HEK293 (cell line): ENCODE results near the gene SLC10A7.

Experiments
- CTCF ChIA-PET: fragments of 350-600 bp; formaldehyde crosslinking; extraction: SDS; loops from one replicate; lab custom pipeline; 2021; ENCODE audit warnings: antibody characterized with exemption; lab: Yijun Ruan, JAX
- POLR2A ChIA-PET: fragments of 300-600 bp; formaldehyde crosslinking; extraction: SDS; loops from one replicate; lab custom pipeline; 2020; ENCODE audit warnings: antibody characterized with exemption, inconsistent platforms; lab: Yijun Ruan, JAX
- H3K27ac ChIP-seq: fragments of 200-500 bp; sonication (Bioruptor generic); 2 replicates; pipeline ENCODE4 v1.5.1; 2014; ENCODE audit warnings: low read depth, low read length, control low read depth, inconsistent platforms; ENCODE audit errors: extremely low read depth
- H3K36me3 ChIP-seq, 2 experiments: fragments of 200-500 bp in 1 of 2; sonication (Bioruptor generic) in 1 of 2; 1 replicate in 1 of 2; 2 replicates in 1 of 2; pipeline ENCODE4 v1.5.1; 2014 to 2017; ENCODE audit warnings: inconsistent platforms in 2 of 2, low read length in 2 of 2; ENCODE audit not compliant: control insufficient read depth in 2 of 2, insufficient read depth in 1 of 2
- H3K4me1 ChIP-seq: fragments of 200-500 bp; sonication (Bioruptor generic); 2 replicates; pipeline ENCODE4 v1.5.1; 2014; ENCODE audit warnings: mild to moderate bottlenecking, low read length, inconsistent platforms; ENCODE audit not compliant: control insufficient read depth, insufficient read depth
- H3K4me3 ChIP-seq: 2 replicates; pipeline ENCODE4 v1.5.1; 2011; ENCODE audit warnings: low read depth, mild to moderate bottlenecking, control low read depth, low read length, moderate library complexity
- H3K9me3 ChIP-seq: fragments of 200-500 bp; sonication (Bioruptor generic); 2 replicates; pipeline ENCODE4 v1.5.1; 2014; ENCODE audit warnings: low read depth, low read length, inconsistent platforms; ENCODE audit not compliant: control insufficient read depth, insufficient read depth
- BCL11B ChIP-seq: fragments of 450-650 bp; formaldehyde crosslinking; IDR thresholded peaks from 2 replicates; pipeline ENCODE4 v1.5.1; 2016; ENCODE audit warnings: low read depth, missing biosample characterization, missing genetic modification characterization
- GLIS1 ChIP-seq: fragments of 450-650 bp; formaldehyde crosslinking; IDR thresholded peaks from 2 replicates; pipeline ENCODE4 v1.5.1; 2016; ENCODE audit warnings: missing biosample characterization, missing genetic modification characterization
- MEIS1 ChIP-seq: sonication (generic); formaldehyde crosslinking; IDR thresholded peaks from 2 replicates; pipeline ENCODE4 v1.8.1; 2022; ENCODE audit warnings: missing genetic modification reagents, mild to moderate bottlenecking, borderline replicate concordance
- RBAK ChIP-seq: fragments of 450-650 bp; formaldehyde crosslinking; IDR thresholded peaks from 2 replicates; pipeline ENCODE4 v1.5.1; 2016; ENCODE audit warnings: missing biosample characterization, missing genetic modification characterization
- SP3 ChIP-seq: fragments of 450-650 bp; formaldehyde crosslinking; IDR thresholded peaks from 2 replicates; pipeline ENCODE4 v1.5.1; 2016; ENCODE audit warnings: missing biosample characterization, missing genetic modification characterization
- ZIC2 ChIP-seq: fragments of 450-650 bp; formaldehyde crosslinking; IDR thresholded peaks from 2 replicates; pipeline ENCODE4 v1.5.1; 2016; ENCODE audit warnings: missing biosample characterization, missing genetic modification characterization
- ZNF114 ChIP-seq: fragments of 450-650 bp; formaldehyde crosslinking; IDR thresholded peaks from 2 replicates; pipeline ENCODE4 v1.5.0; 2017; ENCODE audit warnings: missing biosample characterization, missing genetic modification characterization
- ZNF133 ChIP-seq: fragments of 450-650 bp; formaldehyde crosslinking; IDR thresholded peaks from 2 replicates; pipeline ENCODE4 v1.5.1; 2016; ENCODE audit warnings: missing biosample characterization, missing genetic modification characterization
- ZNF19 ChIP-seq: fragments of 450-650 bp; formaldehyde crosslinking; IDR thresholded peaks from 2 replicates; pipeline ENCODE4; 2016; ENCODE audit warnings: missing biosample characterization, missing genetic modification characterization, low read depth
- ZNF214 ChIP-seq: fragments of 450-650 bp; formaldehyde crosslinking; IDR thresholded peaks from 2 replicates; pipeline ENCODE4 v1.5.1; 2017; ENCODE audit warnings: missing biosample characterization, mild to moderate bottlenecking, missing genetic modification characterization, borderline replicate concordance
- ZNF350 ChIP-seq: fragments of 450-650 bp; formaldehyde crosslinking; IDR thresholded peaks from 2 replicates; pipeline ENCODE4 v1.5.0; 2017; ENCODE audit warnings: missing biosample characterization, mild to moderate bottlenecking, missing genetic modification characterization
- ZNF37A ChIP-seq: fragments of 450-650 bp; IDR thresholded peaks from 2 replicates; pipeline ENCODE4 v1.5.1; 2018; ENCODE audit warnings: missing biosample characterization, missing genetic modification characterization
- ZNF473 ChIP-seq: fragments of 450-650 bp; formaldehyde crosslinking; IDR thresholded peaks from 2 replicates; pipeline ENCODE4 v1.5.1; 2017; ENCODE audit warnings: missing biosample characterization, missing genetic modification characterization
- ZNF48 ChIP-seq: fragments of 450-650 bp; formaldehyde crosslinking; IDR thresholded peaks from 2 replicates; pipeline ENCODE4 v1.5.1; 2016; ENCODE audit warnings: missing biosample characterization, missing genetic modification characterization
- ZNF560 ChIP-seq: fragments of 450-650 bp; formaldehyde crosslinking; IDR thresholded peaks from 2 replicates; pipeline ENCODE4 v1.5.1; 2017; ENCODE audit warnings: missing biosample characterization, missing genetic modification characterization, borderline replicate concordance
- ZNF621 ChIP-seq: fragments of 450-650 bp; formaldehyde crosslinking; IDR thresholded peaks from 2 replicates; pipeline ENCODE4 v1.5.1; 2017; ENCODE audit warnings: missing biosample characterization, missing genetic modification characterization
- ZNF654 ChIP-seq: fragments of 450-650 bp; formaldehyde crosslinking; IDR thresholded peaks from 2 replicates; pipeline ENCODE4 v1.5.1; 2016; ENCODE audit warnings: low read depth, missing biosample characterization, missing genetic modification characterization
- ZNF677 ChIP-seq: fragments of 450-650 bp; IDR thresholded peaks from 2 replicates; pipeline ENCODE4 v1.5.0; 2018; ENCODE audit warnings: missing biosample characterization, mild to moderate bottlenecking, missing genetic modification characterization, moderate library complexity
- ZSCAN30 ChIP-seq: fragments of 450-650 bp; IDR thresholded peaks from 2 replicates; pipeline ENCODE4 v1.5.1; 2018; ENCODE audit warnings: missing biosample characterization, mild to moderate bottlenecking, missing genetic modification characterization, moderate library complexity
- TF ChIP-seq, protein P1 (sequence below): fragments of 450-650 bp; formaldehyde crosslinking; IDR thresholded peaks from 2 replicates; pipeline ENCODE4 v1.5.1; 2017; ENCODE audit warnings: missing biosample characterization, missing genetic modification characterization
- TF ChIP-seq, protein P2 (sequence below): fragments of 450-650 bp; formaldehyde crosslinking; IDR thresholded peaks from 2 replicates; pipeline ENCODE4 v1.5.1; 2016; ENCODE audit warnings: missing biosample characterization, missing genetic modification characterization
- TF ChIP-seq, protein P3 (sequence below): fragments of 450-650 bp; formaldehyde crosslinking; conservative IDR thresholded peaks from 2 replicates; pipeline ENCODE4 v1.5.1; 2016; ENCODE audit warnings: low read depth, missing biosample characterization, missing genetic modification characterization

SLC10A7 gene

DNA sequence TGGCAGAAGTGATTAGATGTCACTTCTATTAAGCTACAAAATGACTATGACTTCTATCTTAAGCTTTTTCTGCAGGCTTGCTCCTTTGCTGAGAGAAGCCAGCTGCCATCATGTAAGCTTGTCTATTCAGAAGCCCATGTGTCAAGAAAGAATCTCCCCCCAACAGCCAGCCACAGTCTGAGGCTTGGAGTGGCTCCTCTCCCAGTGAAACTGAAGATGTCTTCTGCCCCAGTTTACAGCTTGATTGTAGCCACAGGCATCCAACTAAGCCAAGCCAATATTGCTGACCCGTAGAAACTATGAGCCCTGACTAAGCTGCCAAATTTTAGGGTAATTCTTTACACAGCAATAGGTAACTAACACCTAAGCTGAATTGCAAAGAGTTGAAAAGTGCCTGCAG is 26.7 kb upstream of the SLC10A7 start (continued):
- TF ChIP-seq ZIC2 (tag by site-specific recombination), result no peak
- TF ChIP-seq, protein P1, sequence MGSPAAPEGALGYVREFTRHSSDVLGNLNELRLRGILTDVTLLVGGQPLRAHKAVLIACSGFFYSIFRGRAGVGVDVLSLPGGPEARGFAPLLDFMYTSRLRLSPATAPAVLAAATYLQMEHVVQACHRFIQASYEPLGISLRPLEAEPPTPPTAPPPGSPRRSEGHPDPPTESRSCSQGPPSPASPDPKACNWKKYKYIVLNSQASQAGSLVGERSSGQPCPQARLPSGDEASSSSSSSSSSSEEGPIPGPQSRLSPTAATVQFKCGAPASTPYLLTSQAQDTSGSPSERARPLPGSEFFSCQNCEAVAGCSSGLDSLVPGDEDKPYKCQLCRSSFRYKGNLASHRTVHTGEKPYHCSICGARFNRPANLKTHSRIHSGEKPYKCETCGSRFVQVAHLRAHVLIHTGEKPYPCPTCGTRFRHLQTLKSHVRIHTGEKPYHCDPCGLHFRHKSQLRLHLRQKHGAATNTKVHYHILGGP (tag by site-specific recombination), result no peak
- TF ChIP-seq ZNF621 (tag by site-specific recombination), result no peak
- no peak for TF ChIP-seq RBAK
- TF ChIP-seq ZNF37A (tag by site-specific recombination), result no peak
- TF ChIP-seq ZNF560 (tag by site-specific recombination), result no peak
- no peak for TF ChIP-seq ZNF473 (tag by site-specific recombination)
- TF ChIP-seq BCL11B, result no peak
- TF ChIP-seq GLIS1 (tag by site-specific recombination), result no peak
- no peak for TF ChIP-seq ZNF19 (tag by site-specific recombination)

DNA sequence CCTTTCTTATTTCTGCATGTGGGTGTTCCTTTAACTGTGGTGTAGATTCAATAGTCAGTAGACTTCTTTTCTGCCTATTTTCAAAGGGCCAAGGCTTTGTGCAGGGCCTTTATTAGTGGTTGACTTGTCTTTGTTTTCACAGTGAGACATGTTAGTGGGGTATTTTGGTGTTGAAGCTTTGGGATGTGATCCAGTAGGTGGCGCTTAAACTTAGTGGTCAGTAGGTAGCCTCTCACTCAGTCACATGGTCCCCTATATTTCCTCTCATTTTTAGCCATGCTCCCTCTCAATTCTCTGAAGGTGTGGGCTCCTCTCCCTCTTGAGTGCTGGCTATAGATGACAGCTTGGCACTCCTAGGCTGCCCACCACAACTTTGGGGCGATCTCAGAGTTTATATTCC is 23.4 kb upstream of the SLC10A7 start:
- Histone ChIP-seq H3K27ac (no peak overlapping the region), H3K4me3 (no peak overlapping the region), H3K9me3 (no peaks in the 10 kb centered on the region), H3K4me1 (no peaks in the 10 kb centered on the region), H3K36me3 (no peaks in the 10 kb centered on the region)
- ChIA-PET CTCF (no interaction called here), POLR2A (no interaction called here)
- TF ChIP-seq MEIS1, result no peak
- no peak for TF ChIP-seq ZSCAN30 (tag by site-specific recombination)
- no peak for TF ChIP-seq SP3 (tag by site-specific recombination)
- TF ChIP-seq ZNF654, result peak; percentile 18; the same call in 1 of the 2 replicates

DNA sequence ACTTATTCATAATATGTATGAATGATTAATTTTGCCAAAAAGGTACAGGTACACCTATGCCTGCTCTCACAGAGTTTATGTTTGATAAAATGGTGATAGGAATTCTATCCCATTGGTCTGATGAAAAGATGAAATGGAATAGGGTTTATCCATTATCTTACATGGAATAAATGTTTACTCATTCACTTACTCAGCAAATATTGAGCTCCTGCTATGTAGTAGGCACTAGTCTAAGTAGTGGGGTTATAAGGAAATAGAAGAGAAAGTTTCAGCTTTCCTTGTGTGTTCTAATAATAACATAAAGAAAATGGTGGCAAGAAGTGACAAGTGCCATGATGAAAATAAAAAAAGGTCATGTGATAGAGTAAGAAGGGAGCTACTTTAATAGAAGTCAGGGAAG is 12.4 kb upstream of the SLC10A7 start:
- TF ChIP-seq, protein P2, sequence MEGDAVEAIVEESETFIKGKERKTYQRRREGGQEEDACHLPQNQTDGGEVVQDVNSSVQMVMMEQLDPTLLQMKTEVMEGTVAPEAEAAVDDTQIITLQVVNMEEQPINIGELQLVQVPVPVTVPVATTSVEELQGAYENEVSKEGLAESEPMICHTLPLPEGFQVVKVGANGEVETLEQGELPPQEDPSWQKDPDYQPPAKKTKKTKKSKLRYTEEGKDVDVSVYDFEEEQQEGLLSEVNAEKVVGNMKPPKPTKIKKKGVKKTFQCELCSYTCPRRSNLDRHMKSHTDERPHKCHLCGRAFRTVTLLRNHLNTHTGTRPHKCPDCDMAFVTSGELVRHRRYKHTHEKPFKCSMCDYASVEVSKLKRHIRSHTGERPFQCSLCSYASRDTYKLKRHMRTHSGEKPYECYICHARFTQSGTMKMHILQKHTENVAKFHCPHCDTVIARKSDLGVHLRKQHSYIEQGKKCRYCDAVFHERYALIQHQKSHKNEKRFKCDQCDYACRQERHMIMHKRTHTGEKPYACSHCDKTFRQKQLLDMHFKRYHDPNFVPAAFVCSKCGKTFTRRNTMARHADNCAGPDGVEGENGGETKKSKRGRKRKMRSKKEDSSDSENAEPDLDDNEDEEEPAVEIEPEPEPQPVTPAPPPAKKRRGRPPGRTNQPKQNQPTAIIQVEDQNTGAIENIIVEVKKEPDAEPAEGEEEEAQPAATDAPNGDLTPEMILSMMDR (tag by site-specific recombination), result no peak
- TF ChIP-seq ZNF48 (tag by site-specific recombination), result no peak
- TF ChIP-seq ZNF114 (tag by site-specific recombination), result no peak
- no peak for TF ChIP-seq ZIC2 (tag by site-specific recombination)
- no peak for TF ChIP-seq MEIS1
- TF ChIP-seq, protein P3, sequence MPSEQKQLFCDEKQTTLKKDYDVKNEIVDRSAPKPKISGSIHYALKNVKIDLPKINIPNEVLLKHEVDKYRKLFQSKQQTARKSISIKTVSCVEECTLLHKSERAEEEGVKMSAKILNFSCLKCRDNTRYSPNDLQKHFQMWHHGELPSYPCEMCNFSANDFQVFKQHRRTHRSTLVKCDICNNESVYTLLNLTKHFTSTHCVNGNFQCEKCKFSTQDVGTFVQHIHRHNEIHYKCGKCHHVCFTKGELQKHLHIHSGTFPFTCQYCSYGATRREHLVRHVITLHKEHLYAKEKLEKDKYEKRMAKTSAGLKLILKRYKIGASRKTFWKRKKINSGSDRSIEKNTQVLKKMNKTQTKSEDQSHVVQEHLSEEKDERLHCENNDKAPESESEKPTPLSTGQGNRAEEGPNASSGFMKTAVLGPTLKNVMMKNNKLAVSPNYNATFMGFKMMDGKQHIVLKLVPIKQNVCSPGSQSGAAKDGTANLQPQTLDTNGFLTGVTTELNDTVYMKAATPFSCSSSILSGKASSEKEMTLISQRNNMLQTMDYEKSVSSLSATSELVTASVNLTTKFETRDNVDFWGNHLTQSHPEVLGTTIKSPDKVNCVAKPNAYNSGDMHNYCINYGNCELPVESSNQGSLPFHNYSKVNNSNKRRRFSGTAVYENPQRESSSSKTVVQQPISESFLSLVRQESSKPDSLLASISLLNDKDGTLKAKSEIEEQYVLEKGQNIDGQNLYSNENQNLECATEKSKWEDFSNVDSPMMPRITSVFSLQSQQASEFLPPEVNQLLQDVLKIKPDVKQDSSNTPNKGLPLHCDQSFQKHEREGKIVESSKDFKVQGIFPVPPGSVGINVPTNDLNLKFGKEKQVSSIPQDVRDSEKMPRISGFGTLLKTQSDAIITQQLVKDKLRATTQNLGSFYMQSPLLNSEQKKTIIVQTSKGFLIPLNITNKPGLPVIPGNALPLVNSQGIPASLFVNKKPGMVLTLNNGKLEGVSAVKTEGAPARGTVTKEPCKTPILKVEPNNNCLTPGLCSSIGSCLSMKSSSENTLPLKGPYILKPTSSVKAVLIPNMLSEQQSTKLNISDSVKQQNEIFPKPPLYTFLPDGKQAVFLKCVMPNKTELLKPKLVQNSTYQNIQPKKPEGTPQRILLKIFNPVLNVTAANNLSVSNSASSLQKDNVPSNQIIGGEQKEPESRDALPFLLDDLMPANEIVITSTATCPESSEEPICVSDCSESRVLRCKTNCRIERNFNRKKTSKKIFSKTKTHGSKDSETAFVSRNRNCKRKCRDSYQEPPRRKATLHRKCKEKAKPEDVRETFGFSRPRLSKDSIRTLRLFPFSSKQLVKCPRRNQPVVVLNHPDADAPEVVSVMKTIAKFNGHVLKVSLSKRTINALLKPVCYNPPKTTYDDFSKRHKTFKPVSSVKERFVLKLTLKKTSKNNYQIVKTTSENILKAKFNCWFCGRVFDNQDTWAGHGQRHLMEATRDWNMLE (tag by site-specific recombination), result no peak
- no peak for TF ChIP-seq ZNF677 (tag by site-specific recombination)
- no peak for TF ChIP-seq ZNF214 (tag by site-specific recombination)
- no peak for TF ChIP-seq ZNF350
- no peak for TF ChIP-seq ZNF133 (tag by site-specific recombination)
- no peak for TF ChIP-seq ZNF473 (tag by site-specific recombination)
- TF ChIP-seq, all 188 proteins: peak for 0
- no peak overlapping the region for H3K27ac ChIP-seq
- no peaks in the 10 kb centered on the region for H3K9me3 ChIP-seq
- POLR2A ChIA-PET, result no interaction called here
- H3K4me1 ChIP-seq, result no peaks in the 10 kb centered on the region
- CTCF ChIA-PET, result no interaction called here
- H3K4me3 ChIP-seq, result no peak overlapping the region
- H3K36me3 ChIP-seq, result no peaks in the 10 kb centered on the region
